Measurements from ENCODE around the gene DENND4A. TPM values are rescaled to one million over a fixed set of nuclear protein-coding genes. Genes with fewer than 3 reads are reported as not detected.

The DENND4A gene
- total RNA-seq, 4 donors from 2014 or later, result 12.2 to 42.1 (median 14.2) TPM

GRCh38 chr15:65659502-65660052, 132.5 kb downstream of the DENND4A start:
- Histone ChIP-seq H3K27ac (no peak overlapping the region), H3K36me3 (peaks cover 35% of the 10 kb centered on the region), H3K4me1 (no peaks in the 10 kb centered on the region), H3K27me3 (no peaks in the 10 kb centered on the region), H3K4me3 (no peak overlapping the region), H3K9me3 (no peaks in the 10 kb centered on the region)
- 82% methylated on average over 4 of the region's 4 CpGs for WGBS
- no peak for DNase-seq (ENCODE audit: low spot score in 2 of 2)
- TF ChIP-seq POLR2AphosphoS5 (IDR thresholded peaks at IDR 0.05) (no peak), CTCF (IDR thresholded peaks at IDR 0.05) (no peak), EP300 (IDR thresholded peaks at IDR 0.05) (no peak), POLR2A (IDR thresholded peaks at IDR 0.05) (no peak)

- Histone ChIP-seq H3K4me3 (no peak overlapping the region), H3K9me3 (no peaks in the 10 kb centered on the region), H3K27me3 (no peaks in the 10 kb centered on the region), H3K4me1 (peaks cover 5% of the 10 kb centered on the region), H3K27ac (no peak overlapping the region), H3K36me3 (peaks cover 27% of the 10 kb centered on the region)
- no peak for TF ChIP-seq POLR2A (IDR thresholded peaks at IDR 0.05)
- TF ChIP-seq EP300 (IDR thresholded peaks at IDR 0.05), result no peak
- no peak for TF ChIP-seq POLR2AphosphoS5 (IDR thresholded peaks at IDR 0.05)
- no peak for TF ChIP-seq CTCF (IDR thresholded peaks at IDR 0.05)
- DNase-seq (ENCODE audit: low spot score in 2 of 2), result no peak
- WGBS, result 43% methylated on average over 4 of the region's 4 CpGs
These were observed 136.6 kb downstream of the DENND4A start for GRCh38 chr15:65655457-65655856.

GRCh38 chr15:65655026-65655425, 137.1 kb downstream of the DENND4A start:
- TF ChIP-seq POLR2A (IDR thresholded peaks at IDR 0.05), result no peak
- no peak for TF ChIP-seq POLR2AphosphoS5 (IDR thresholded peaks at IDR 0.05)
- no peak for TF ChIP-seq EP300 (IDR thresholded peaks at IDR 0.05)
- TF ChIP-seq CTCF (IDR thresholded peaks at IDR 0.05), result no peak
- Histone ChIP-seq H3K4me1 (peaks cover 5% of the 10 kb centered on the region), H3K27ac (no peak overlapping the region), H3K27me3 (no peaks in the 10 kb centered on the region), H3K9me3 (no peaks in the 10 kb centered on the region), H3K4me3 (no peak overlapping the region), H3K36me3 (peaks cover 27% of the 10 kb centered on the region)
- WGBS, result 72% methylated on average over 1 of the region's 1 CpG
- DNase-seq (ENCODE audit: low spot score in 2 of 2), result no peak

DNA sequence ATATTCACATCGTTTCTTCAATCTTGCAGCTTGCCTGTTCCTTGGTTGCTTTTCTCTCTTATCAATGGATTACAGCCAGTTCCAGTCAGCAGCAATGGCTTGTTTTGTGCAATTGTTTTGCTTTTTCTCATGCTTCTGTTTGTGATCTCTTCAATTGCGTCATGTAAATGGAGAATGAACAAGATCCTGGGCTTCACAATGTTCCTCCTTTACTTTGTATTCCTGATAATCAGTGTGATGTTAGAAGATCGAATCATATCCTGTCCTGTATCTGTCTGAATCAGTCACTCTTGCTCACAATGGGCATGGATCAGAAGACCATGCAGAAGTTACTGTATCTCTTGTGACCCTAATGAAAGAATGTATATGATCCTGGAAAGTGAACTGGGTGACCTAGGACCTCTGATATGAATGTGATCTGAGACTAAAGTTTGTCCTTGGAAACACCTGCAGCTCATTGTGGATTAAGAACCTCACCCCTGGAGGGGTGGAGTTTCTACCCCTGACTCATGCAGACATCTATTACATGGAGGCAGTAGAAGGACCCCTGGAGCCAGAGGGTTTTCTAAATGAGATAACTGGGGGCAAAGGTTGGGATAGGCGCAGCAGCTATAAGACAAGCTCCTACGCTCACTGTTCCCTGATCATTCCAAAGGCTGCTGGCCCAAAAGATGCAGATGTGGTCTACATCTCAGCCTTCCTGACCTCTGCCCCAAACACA, 138.1 kb downstream of the DENND4A start:
- Histone ChIP-seq H3K4me1 (peaks cover 5% of the 10 kb centered on the region), H3K36me3 (peaks cover 27% of the 10 kb centered on the region), H3K9me3 (no peaks in the 10 kb centered on the region), H3K27me3 (no peaks in the 10 kb centered on the region), H3K4me3 (no peak overlapping the region), H3K27ac (no peak overlapping the region)
- DNase-seq (ENCODE audit: low spot score in 2 of 2), result no peak
- no peak for TF ChIP-seq CTCF (IDR thresholded peaks at IDR 0.05)
- TF ChIP-seq EP300 (IDR thresholded peaks at IDR 0.05), result no peak
- TF ChIP-seq POLR2A (IDR thresholded peaks at IDR 0.05), result no peak
- TF ChIP-seq POLR2AphosphoS5 (IDR thresholded peaks at IDR 0.05), result no peak
- 88% methylated on average over 5 of the region's 5 CpGs for WGBS

- Histone ChIP-seq H3K36me3 (peaks cover 27% of the 10 kb centered on the region), H3K27ac (no peak overlapping the region), H3K9me3 (no peaks in the 10 kb centered on the region), H3K4me1 (peaks cover 5% of the 10 kb centered on the region), H3K27me3 (no peaks in the 10 kb centered on the region), H3K4me3 (no peak overlapping the region)
- DNase-seq (ENCODE audit: low spot score in 2 of 2), result no peak
- TF ChIP-seq POLR2A (IDR thresholded peaks at IDR 0.05) (no peak), CTCF (IDR thresholded peaks at IDR 0.05) (no peak), POLR2AphosphoS5 (IDR thresholded peaks at IDR 0.05) (no peak), EP300 (IDR thresholded peaks at IDR 0.05) (no peak)
These were observed 138.8 kb downstream of the DENND4A start for GRCh38 chr15:65653341-65653740.
